ENCODE data around the gene RNF41. TPM values are rescaled to one million over a fixed set of nuclear protein-coding genes. Genes with fewer than 3 reads are reported as not detected.

RNF41 gene
- total and polyA plus RNA-seq, 2 of the 13 experiments (the other 11 are each of a cell fraction or from before 2014, with no cell fraction given), result 27.1 to 39.4 TPM

DNA sequence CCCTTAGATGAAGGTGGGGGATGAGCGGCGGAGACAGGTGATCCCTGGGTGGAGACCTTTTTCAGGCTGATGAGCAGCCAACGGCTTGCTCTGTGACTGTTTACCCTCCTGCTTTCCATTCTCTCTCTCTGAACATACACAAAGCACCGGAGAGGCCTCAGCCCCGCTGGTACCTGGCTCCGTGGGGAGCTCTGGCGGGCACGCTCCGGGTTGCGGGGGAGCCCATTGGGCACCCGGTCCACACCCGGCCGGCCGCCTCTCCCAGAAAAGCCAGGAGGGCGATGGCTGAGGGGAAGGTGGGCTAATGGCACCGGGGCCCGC, 33.0 kb downstream of the RNF41 start (continued):
- TF ChIP-seq ZNF614 (CRISPR knock-in tag; IDR thresholded peaks at IDR 0.05; ENCODE audit: borderline replicate concordance) (no peak), ZFY (CRISPR knock-in tag; IDR thresholded peaks at IDR 0.05) (peak; percentile 2; the same call in 1 of the 2 replicates), ARID2 (CRISPR knock-in tag; IDR thresholded peaks at IDR 0.05; ENCODE audit: borderline replicate concordance) (peak; percentile 59; the same call in 1 of the 2 replicates), FOXP1 (IDR thresholded peaks at IDR 0.05) (no peak), FOXP1 (CRISPR knock-in tag; IDR thresholded peaks at IDR 0.05) (no peak), HOXA3 (CRISPR knock-in tag; IDR thresholded peaks at IDR 0.05) (0 out of 2 replicates have a peak, but pooled peaks have one; percentile 3), FOXA1 (IDR thresholded peaks at IDR 0.05) (no peak), FOXA1 (CRISPR knock-in tag; IDR thresholded peaks at IDR 0.05) (peak; percentile 38; the same call in 1 of the 2 replicates), GATAD2A (CRISPR knock-in tag; IDR thresholded peaks at IDR 0.05) (no peak), NFYC (CRISPR knock-in tag; IDR thresholded peaks at IDR 0.05) (no peak), GABPB1 (CRISPR knock-in tag; IDR thresholded peaks at IDR 0.05) (peak; percentile 34; the same call in 1 of the 2 replicates), FOSL1 (CRISPR knock-in tag; IDR thresholded peaks at IDR 0.05; ENCODE audit: borderline replicate concordance) (no peak), ZMAT3 (CRISPR knock-in tag; conservative IDR thresholded peaks at IDR 0.05) (0 out of 2 replicates have a peak, but pooled peaks have one; percentile 2), POLR2G (IDR thresholded peaks at IDR 0.05; ENCODE audit: low read depth, low read length) (no peak)
- TF ChIP-seq, protein P1, sequence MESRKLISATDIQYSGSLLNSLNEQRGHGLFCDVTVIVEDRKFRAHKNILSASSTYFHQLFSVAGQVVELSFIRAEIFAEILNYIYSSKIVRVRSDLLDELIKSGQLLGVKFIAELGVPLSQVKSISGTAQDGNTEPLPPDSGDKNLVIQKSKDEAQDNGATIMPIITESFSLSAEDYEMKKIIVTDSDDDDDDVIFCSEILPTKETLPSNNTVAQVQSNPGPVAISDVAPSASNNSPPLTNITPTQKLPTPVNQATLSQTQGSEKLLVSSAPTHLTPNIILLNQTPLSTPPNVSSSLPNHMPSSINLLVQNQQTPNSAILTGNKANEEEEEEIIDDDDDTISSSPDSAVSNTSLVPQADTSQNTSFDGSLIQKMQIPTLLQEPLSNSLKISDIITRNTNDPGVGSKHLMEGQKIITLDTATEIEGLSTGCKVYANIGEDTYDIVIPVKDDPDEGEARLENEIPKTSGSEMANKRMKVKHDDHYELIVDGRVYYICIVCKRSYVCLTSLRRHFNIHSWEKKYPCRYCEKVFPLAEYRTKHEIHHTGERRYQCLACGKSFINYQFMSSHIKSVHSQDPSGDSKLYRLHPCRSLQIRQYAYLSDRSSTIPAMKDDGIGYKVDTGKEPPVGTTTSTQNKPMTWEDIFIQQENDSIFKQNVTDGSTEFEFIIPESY (CRISPR knock-in tag; IDR thresholded peaks at IDR 0.05), result no peak
- TF ChIP-seq, protein P2, sequence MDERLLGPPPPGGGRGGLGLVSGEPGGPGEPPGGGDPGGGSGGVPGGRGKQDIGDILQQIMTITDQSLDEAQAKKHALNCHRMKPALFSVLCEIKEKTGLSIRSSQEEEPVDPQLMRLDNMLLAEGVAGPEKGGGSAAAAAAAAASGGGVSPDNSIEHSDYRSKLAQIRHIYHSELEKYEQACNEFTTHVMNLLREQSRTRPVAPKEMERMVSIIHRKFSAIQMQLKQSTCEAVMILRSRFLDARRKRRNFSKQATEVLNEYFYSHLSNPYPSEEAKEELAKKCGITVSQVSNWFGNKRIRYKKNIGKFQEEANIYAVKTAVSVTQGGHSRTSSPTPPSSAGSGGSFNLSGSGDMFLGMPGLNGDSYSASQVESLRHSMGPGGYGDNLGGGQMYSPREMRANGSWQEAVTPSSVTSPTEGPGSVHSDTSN (CRISPR knock-in tag; IDR thresholded peaks at IDR 0.05), result no peak
- TF ChIP-seq, protein P3, sequence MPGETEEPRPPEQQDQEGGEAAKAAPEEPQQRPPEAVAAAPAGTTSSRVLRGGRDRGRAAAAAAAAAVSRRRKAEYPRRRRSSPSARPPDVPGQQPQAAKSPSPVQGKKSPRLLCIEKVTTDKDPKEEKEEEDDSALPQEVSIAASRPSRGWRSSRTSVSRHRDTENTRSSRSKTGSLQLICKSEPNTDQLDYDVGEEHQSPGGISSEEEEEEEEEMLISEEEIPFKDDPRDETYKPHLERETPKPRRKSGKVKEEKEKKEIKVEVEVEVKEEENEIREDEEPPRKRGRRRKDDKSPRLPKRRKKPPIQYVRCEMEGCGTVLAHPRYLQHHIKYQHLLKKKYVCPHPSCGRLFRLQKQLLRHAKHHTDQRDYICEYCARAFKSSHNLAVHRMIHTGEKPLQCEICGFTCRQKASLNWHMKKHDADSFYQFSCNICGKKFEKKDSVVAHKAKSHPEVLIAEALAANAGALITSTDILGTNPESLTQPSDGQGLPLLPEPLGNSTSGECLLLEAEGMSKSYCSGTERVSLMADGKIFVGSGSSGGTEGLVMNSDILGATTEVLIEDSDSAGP (CRISPR knock-in tag; IDR thresholded peaks at IDR 0.05; ENCODE audit: borderline replicate concordance), result no peak
- TF ChIP-seq, protein P4, sequence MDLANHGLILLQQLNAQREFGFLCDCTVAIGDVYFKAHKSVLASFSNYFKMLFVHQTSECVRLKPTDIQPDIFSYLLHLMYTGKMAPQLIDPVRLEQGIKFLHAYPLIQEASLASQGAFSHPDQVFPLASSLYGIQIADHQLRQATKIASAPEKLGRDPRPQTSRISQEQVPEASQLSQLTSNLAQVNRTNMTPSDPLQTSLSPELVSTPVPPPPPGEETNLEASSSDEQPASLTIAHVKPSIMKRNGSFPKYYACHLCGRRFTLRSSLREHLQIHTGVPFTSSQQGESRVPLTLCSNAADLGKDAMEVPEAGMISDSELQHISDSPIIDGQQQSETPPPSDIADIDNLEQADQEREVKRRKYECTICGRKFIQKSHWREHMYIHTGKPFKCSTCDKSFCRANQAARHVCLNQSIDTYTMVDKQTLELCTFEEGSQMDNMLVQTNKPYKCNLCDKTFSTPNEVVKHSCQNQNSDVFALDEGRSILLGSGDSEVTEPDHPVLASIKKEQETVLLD (CRISPR knock-in tag; IDR thresholded peaks at IDR 0.05; ENCODE audit: low read depth), result no peak

Data from HepG2 (cell line).